Measurements from ENCODE around the gene MADD. TPM values are rescaled to one million over a fixed set of nuclear protein-coding genes. Genes with fewer than 3 reads are reported as not detected.

MADD gene
- polyA plus RNA-seq, 1 donor from 2014 or later = 66.9 TPM

DNA sequence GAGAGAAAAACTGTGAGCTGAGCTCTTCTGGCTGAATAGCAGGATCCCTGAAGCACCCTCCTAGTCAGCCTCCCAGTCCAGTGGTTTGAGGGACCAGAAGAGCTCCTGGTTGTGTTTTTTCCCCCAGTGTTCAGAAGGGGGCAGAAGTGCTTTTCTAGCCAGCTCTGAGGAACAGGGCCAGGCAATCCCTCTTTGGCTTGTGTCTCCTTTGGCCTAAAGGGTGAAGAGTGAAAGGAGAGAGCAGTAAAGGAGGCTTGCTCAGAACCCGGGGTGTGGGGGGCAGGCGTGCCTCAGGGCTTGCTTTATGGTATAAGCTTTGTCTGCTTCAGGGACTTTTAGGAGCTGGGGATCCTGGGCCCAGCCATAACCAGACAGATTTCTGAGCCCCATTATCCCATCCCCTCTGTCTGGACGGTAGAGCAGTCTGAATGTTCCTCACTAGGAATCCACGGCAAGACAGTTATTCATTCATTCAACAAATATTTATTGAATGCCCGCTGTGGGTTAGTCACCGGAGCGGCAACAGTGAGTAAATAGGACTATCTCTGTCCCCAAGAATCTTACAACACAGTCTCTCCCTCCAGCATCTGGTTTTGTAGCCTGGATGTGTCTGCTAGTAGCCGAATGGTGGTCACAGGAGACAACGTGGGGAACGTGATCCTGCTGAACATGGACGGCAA lies 35.8 kb upstream of the MADD start:
- H3K4me3 ChIP-seq (ENCODE audit: low read length) = no peak overlapping the region
- no peak overlapping the region for H3K4me2 ChIP-seq (ENCODE audit: low read length)
- TF ChIP-seq SMC3 (conservative IDR thresholded peaks at IDR 0.05; ENCODE audit: poor library complexity) (no peak), TAF1 (IDR thresholded peaks at IDR 0.05; ENCODE audit: low read depth) (no peak), MXI1 (conservative IDR thresholded peaks at IDR 0.05; ENCODE audit: poor library complexity, severe bottlenecking) (no peak), RAD21 (conservative IDR thresholded peaks at IDR 0.05) (no peak)
- TF ChIP-seq, protein P1, sequence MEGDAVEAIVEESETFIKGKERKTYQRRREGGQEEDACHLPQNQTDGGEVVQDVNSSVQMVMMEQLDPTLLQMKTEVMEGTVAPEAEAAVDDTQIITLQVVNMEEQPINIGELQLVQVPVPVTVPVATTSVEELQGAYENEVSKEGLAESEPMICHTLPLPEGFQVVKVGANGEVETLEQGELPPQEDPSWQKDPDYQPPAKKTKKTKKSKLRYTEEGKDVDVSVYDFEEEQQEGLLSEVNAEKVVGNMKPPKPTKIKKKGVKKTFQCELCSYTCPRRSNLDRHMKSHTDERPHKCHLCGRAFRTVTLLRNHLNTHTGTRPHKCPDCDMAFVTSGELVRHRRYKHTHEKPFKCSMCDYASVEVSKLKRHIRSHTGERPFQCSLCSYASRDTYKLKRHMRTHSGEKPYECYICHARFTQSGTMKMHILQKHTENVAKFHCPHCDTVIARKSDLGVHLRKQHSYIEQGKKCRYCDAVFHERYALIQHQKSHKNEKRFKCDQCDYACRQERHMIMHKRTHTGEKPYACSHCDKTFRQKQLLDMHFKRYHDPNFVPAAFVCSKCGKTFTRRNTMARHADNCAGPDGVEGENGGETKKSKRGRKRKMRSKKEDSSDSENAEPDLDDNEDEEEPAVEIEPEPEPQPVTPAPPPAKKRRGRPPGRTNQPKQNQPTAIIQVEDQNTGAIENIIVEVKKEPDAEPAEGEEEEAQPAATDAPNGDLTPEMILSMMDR (IDR thresholded peaks at IDR 0.05; ENCODE audit: poor library complexity, severe bottlenecking) = no peak
- TF ChIP-seq, protein P2, sequence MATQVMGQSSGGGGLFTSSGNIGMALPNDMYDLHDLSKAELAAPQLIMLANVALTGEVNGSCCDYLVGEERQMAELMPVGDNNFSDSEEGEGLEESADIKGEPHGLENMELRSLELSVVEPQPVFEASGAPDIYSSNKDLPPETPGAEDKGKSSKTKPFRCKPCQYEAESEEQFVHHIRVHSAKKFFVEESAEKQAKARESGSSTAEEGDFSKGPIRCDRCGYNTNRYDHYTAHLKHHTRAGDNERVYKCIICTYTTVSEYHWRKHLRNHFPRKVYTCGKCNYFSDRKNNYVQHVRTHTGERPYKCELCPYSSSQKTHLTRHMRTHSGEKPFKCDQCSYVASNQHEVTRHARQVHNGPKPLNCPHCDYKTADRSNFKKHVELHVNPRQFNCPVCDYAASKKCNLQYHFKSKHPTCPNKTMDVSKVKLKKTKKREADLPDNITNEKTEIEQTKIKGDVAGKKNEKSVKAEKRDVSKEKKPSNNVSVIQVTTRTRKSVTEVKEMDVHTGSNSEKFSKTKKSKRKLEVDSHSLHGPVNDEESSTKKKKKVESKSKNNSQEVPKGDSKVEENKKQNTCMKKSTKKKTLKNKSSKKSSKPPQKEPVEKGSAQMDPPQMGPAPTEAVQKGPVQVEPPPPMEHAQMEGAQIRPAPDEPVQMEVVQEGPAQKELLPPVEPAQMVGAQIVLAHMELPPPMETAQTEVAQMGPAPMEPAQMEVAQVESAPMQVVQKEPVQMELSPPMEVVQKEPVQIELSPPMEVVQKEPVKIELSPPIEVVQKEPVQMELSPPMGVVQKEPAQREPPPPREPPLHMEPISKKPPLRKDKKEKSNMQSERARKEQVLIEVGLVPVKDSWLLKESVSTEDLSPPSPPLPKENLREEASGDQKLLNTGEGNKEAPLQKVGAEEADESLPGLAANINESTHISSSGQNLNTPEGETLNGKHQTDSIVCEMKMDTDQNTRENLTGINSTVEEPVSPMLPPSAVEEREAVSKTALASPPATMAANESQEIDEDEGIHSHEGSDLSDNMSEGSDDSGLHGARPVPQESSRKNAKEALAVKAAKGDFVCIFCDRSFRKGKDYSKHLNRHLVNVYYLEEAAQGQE (IDR thresholded peaks at IDR 0.05; ENCODE audit: borderline replicate concordance) = no peak
- H3K27ac ChIP-seq (ENCODE audit: low read length) = no peak overlapping the region
- no peak overlapping the region for H3K9ac ChIP-seq (ENCODE audit: low read length)
- H3K79me2 ChIP-seq (replicated peaks; ENCODE audit: insufficient read depth, low read length) = no peaks in the 10 kb centered on the region
- no peaks in the 10 kb centered on the region for H4K20me1 ChIP-seq (ENCODE audit: insufficient read depth)
- H3K36me3 ChIP-seq (ENCODE audit: insufficient read depth, low read length) = no peaks in the 10 kb centered on the region
- H3F3A ChIP-seq (ENCODE audit: insufficient read depth, low read length, poor library complexity, severe bottlenecking) = no peaks in the 10 kb centered on the region
- H2AFZ ChIP-seq (ENCODE audit: low read depth, low read length) = no peak overlapping the region
- H3K9me3 ChIP-seq (ENCODE audit: low read length) = no peaks in the 10 kb centered on the region
- no peaks in the 10 kb centered on the region for H3K27me3 ChIP-seq (ENCODE audit: insufficient read depth, low read depth, low read length)
- no peaks in the 10 kb centered on the region for H3K9me2 ChIP-seq (ENCODE audit: insufficient read depth, low read length)

DNA sequence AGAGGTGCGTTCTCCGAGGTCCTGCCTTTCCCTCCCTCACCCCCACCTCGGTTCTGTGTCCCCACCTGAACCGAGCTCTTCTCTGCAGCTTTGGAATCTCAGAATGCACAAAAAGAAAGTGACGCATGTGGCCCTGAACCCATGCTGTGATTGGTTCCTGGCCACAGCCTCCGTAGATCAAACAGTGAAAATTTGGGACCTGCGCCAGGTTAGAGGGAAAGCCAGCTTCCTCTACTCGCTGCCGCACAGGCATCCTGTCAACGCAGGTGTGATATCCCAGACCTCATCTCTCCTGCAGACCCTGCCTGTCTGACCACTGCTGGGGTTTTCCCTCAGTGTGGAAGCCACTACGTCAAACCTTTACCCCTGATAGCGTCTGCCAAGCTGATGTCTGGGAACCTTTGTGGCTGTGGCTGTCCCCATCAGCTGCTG lies 35.2 kb upstream of the MADD start:
- TF ChIP-seq POLR2AphosphoS5 (IDR thresholded peaks at IDR 0.05) (no peak), RAD21 (conservative IDR thresholded peaks at IDR 0.05) (no peak), MXI1 (conservative IDR thresholded peaks at IDR 0.05; ENCODE audit: poor library complexity, severe bottlenecking) (no peak), SMC3 (conservative IDR thresholded peaks at IDR 0.05; ENCODE audit: poor library complexity) (no peak), EP300 (conservative IDR thresholded peaks at IDR 0.05; ENCODE audit: poor library complexity, severe bottlenecking) (no peak), EZH2 (IDR thresholded peaks at IDR 0.05; ENCODE audit: borderline replicate concordance, insufficient read depth, low read length, poor library complexity, severe bottlenecking) (no peak), TAF1 (IDR thresholded peaks at IDR 0.05; ENCODE audit: low read depth) (no peak)
- TF ChIP-seq, protein P1 (IDR thresholded peaks at IDR 0.05; ENCODE audit: poor library complexity, severe bottlenecking) = no peak
- TF ChIP-seq, protein P2 (IDR thresholded peaks at IDR 0.05; ENCODE audit: borderline replicate concordance) = no peak

More for the DNA sequence above, 35.2 kb upstream of the MADD start:
- no peak overlapping the region for H2AFZ ChIP-seq (ENCODE audit: low read depth, low read length)
- H3K27ac ChIP-seq (ENCODE audit: low read length) = no peak overlapping the region
- no peaks in the 10 kb centered on the region for H3K27me3 ChIP-seq (ENCODE audit: insufficient read depth, low read depth, low read length)
- no peak overlapping the region for H3K4me3 ChIP-seq (ENCODE audit: low read length)
- no peaks in the 10 kb centered on the region for H3K9me3 ChIP-seq (ENCODE audit: low read length)
- no peaks in the 10 kb centered on the region for H4K20me1 ChIP-seq (ENCODE audit: insufficient read depth)
- H3K79me2 ChIP-seq (replicated peaks; ENCODE audit: insufficient read depth, low read length) = no peaks in the 10 kb centered on the region
- no peaks in the 10 kb centered on the region for H3F3A ChIP-seq (ENCODE audit: insufficient read depth, low read length, poor library complexity, severe bottlenecking)
- no peaks in the 10 kb centered on the region for H3K36me3 ChIP-seq (ENCODE audit: insufficient read depth, low read length)
- H3K4me2 ChIP-seq (ENCODE audit: low read length) = no peak overlapping the region
- no peak overlapping the region for H3K9ac ChIP-seq (ENCODE audit: low read length)
- H3K9me2 ChIP-seq (ENCODE audit: insufficient read depth, low read length) = no peaks in the 10 kb centered on the region
